SU-DHL-6 (cell line): ENCODE measurements around the gene PAGE2.

Experiments used
- H2AFZ ChIP-seq: fragments of 200-600 bp; sonication (generic); 2 replicates; pipeline ENCODE4 v1.6.1; 2014; ENCODE audit warnings: low read depth, mild to moderate bottlenecking, moderate library complexity, mixed read lengths, antibody characterized with exemption, low read length; ENCODE audit not compliant: severe bottlenecking
- H3F3A ChIP-seq: fragments of 200-600 bp; shearing (Covaris generic); 2 replicates; pipeline ENCODE4 v1.6.0; 2016; ENCODE audit warnings: antibody characterized with exemption, mild to moderate bottlenecking; ENCODE audit not compliant: insufficient read depth
- H3K27ac ChIP-seq: fragments of 200-600 bp; sonication (generic); 2 replicates; pipeline ENCODE4 v1.5.1; 2016; ENCODE audit warnings: low read depth, mild to moderate bottlenecking, low read length, moderate library complexity, mixed read lengths
- H3K27me3 ChIP-seq: fragments of 200-600 bp; sonication (generic), shearing (Covaris generic); 2 replicates; pipeline ENCODE4 v1.6.0; 2014; ENCODE audit warnings: mild to moderate bottlenecking, low read length
- H3K36me3 ChIP-seq: fragments of 200-600 bp; sonication (generic); 2 replicates; pipeline ENCODE4 v1.6.1; 2014; ENCODE audit warnings: mild to moderate bottlenecking, low read length, mixed read lengths
- H3K4me2 ChIP-seq: fragments of 300-600, 200-600 bp; shearing (Covaris generic), sonication (generic); 2 replicates; pipeline ENCODE4 v1.6.0; 2014; ENCODE audit warnings: low read length, low read depth, mild to moderate bottlenecking; ENCODE audit not compliant: poor library complexity, severe bottlenecking
- H3K4me3 ChIP-seq: fragments of 200-600 bp; sonication (generic); 2 replicates; pipeline ENCODE4 v1.5.1; 2014; ENCODE audit warnings: antibody characterized with exemption, low read length, mild to moderate bottlenecking, mixed read lengths; ENCODE audit not compliant: insufficient read depth, poor library complexity, severe bottlenecking
- H3K79me2 ChIP-seq: fragments of 200-600 bp; sonication (generic); 2 replicates; pipeline ENCODE4 v1.6.1; 2014; ENCODE audit warnings: mild to moderate bottlenecking, low read length, moderate library complexity; ENCODE audit not compliant: insufficient read depth
- H3K9ac ChIP-seq: fragments of 200-600 bp; sonication (generic); 2 replicates; pipeline ENCODE4 v1.7.0; 2014; ENCODE audit warnings: mild to moderate bottlenecking, low read length
- H3K9me2 ChIP-seq: fragments of 200-600 bp; sonication (generic); replicated peaks from 2 replicates; pipeline ENCODE4 v1.6.1; 2014; ENCODE audit warnings: low read length; ENCODE audit not compliant: insufficient read depth
- H3K9me3 ChIP-seq: fragments of 200-600 bp; sonication (generic); 2 replicates; pipeline ENCODE4 v1.6.1; 2014; ENCODE audit warnings: low read length, mixed read lengths; ENCODE audit not compliant: insufficient read depth
- H4K20me1 ChIP-seq: fragments of 200-600 bp; sonication (generic); 2 replicates; pipeline ENCODE4 v1.6.1; 2014; ENCODE audit warnings: low read depth, mild to moderate bottlenecking, antibody characterized with exemption, low read length, moderate library complexity, mixed read lengths
- EZH2phosphoT487 ChIP-seq: fragments of 200-600 bp; sonication (generic), shearing (Covaris generic); conservative IDR thresholded peaks from 2 replicates; pipeline ENCODE4 v1.6.1; 2018; ENCODE audit warnings: mild to moderate bottlenecking, antibody characterized with exemption, low read length, moderate library complexity, mixed read lengths
- TF ChIP-seq, protein P1 (sequence below): fragments of 200-600 bp; sonication (generic); IDR thresholded peaks from one replicate; pipeline ENCODE4 v1.5.1; 2017; ENCODE audit warnings: antibody characterized with exemption, mild to moderate bottlenecking, low read length, moderate library complexity; ENCODE audit not compliant: insufficient read depth, poor library complexity, severe bottlenecking

The PAGE2 gene

DNA sequence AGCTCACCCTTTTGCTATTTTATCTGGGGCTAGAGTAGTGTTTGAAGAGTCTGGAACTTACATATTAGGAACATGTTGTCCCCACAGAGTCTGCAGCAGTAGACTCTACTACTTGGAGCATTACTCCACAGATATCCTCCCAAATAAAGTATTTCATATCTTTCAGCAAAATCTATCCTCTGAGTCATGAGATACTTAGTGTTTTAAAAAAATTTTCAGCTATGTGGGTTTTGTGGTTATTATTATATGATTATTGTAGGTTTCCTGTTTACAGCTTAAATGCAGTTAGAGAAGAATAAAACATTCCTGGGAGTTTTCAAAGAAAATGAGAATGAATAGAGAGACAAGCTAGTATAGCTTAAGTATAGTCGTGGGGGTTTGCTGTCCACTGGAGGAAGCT lies 30.9 kb downstream of the PAGE2 start:
- no peaks in the 10 kb centered on the region for H3K27me3 ChIP-seq
- TF ChIP-seq EZH2phosphoT487 = no peak
- TF ChIP-seq, protein P1, sequence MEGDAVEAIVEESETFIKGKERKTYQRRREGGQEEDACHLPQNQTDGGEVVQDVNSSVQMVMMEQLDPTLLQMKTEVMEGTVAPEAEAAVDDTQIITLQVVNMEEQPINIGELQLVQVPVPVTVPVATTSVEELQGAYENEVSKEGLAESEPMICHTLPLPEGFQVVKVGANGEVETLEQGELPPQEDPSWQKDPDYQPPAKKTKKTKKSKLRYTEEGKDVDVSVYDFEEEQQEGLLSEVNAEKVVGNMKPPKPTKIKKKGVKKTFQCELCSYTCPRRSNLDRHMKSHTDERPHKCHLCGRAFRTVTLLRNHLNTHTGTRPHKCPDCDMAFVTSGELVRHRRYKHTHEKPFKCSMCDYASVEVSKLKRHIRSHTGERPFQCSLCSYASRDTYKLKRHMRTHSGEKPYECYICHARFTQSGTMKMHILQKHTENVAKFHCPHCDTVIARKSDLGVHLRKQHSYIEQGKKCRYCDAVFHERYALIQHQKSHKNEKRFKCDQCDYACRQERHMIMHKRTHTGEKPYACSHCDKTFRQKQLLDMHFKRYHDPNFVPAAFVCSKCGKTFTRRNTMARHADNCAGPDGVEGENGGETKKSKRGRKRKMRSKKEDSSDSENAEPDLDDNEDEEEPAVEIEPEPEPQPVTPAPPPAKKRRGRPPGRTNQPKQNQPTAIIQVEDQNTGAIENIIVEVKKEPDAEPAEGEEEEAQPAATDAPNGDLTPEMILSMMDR = no peak
- no peak overlapping the region for H3K4me2 ChIP-seq
- H2AFZ ChIP-seq = no peak overlapping the region
- H3F3A ChIP-seq = no peaks in the 10 kb centered on the region
- H3K79me2 ChIP-seq = no peaks in the 10 kb centered on the region
- H3K9me3 ChIP-seq = no peaks in the 10 kb centered on the region
- H3K36me3 ChIP-seq = no peaks in the 10 kb centered on the region
- H3K4me3 ChIP-seq = no peak overlapping the region
- no peak overlapping the region for H3K27ac ChIP-seq
- no peaks in the 10 kb centered on the region for H3K9me2 ChIP-seq
- no peak overlapping the region for H3K9ac ChIP-seq
- H4K20me1 ChIP-seq = no peaks in the 10 kb centered on the region

DNA sequence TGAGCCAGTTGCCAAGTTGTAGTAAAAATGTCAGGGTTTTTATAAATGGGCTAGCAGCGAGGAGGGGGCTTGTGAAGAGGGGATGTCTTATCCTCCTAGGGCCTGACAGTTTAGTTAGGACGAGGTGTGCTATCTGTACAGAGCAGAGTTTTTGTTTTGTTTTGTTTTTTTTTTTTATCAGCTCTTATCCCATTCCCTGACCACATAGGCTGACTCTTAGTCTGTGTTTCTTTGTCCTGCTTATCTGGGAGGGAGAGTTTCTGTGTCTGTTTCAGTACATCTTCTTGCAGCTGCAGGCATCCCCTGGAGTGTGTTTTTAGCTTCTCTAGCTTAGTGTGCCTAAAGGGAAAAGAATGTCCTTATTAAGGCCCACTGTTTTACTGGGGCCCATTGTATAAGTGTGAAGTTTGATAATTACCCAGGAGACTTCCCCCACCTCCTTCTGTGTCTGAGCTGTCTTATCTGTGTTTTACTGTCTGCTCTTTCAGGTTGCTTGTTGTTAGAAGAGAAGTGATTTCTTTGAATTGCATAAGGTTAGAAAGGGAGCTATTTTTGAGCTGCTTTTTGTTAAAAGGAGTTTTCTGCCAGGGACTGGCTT lies 32.0 kb downstream of the PAGE2 start:
- H3K27me3 ChIP-seq = no peaks in the 10 kb centered on the region
- H4K20me1 ChIP-seq = no peaks in the 10 kb centered on the region
- no peaks in the 10 kb centered on the region for H3F3A ChIP-seq
- no peak overlapping the region for H2AFZ ChIP-seq
- no peak overlapping the region for H3K4me3 ChIP-seq
- H3K9ac ChIP-seq = no peak overlapping the region
- no peaks in the 10 kb centered on the region for H3K9me3 ChIP-seq
- no peaks in the 10 kb centered on the region for H3K36me3 ChIP-seq
- H3K4me2 ChIP-seq = no peak overlapping the region
- no peaks in the 10 kb centered on the region for H3K9me2 ChIP-seq
- H3K27ac ChIP-seq = no peak overlapping the region
- no peak for TF ChIP-seq EZH2phosphoT487
- TF ChIP-seq, protein P1 = no peak
- H3K79me2 ChIP-seq = no peaks in the 10 kb centered on the region

DNA sequence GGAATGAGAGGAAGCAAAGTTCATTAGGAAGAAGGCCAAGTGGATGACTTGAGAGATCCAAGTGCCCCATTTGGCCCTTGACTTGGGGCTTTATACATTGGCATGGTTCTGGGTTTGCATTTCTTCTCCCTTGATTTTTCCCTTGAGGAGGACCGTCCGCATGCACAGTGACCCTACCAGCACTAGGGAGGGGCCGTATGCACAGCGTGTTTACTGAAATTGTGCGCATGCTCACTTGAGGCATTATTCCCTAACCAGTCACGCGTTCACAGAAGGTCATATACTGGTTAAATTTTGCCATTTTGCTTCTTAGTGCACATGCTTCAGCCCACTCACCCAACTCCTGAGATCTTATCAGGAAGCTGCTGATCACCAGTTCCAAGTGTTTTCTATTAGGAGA lies 35.1 kb downstream of the PAGE2 start:
- Histone ChIP-seq H3K4me2 (no peak overlapping the region), H3K79me2 (no peaks in the 10 kb centered on the region), H4K20me1 (no peaks in the 10 kb centered on the region), H3K4me3 (no peak overlapping the region), H3K36me3 (no peaks in the 10 kb centered on the region), H3F3A (no peaks in the 10 kb centered on the region), H3K9ac (no peak overlapping the region), H3K27me3 (no peaks in the 10 kb centered on the region), H3K9me2 (no peaks in the 10 kb centered on the region), H2AFZ (no peak overlapping the region), H3K27ac (no peak overlapping the region), H3K9me3 (no peaks in the 10 kb centered on the region)
- TF ChIP-seq, protein P1 = no peak
- TF ChIP-seq EZH2phosphoT487 = no peak
